ENCODE measurements around the gene MEIOSIN. TPM values are rescaled to one million over a fixed set of nuclear protein-coding genes. Genes with fewer than 3 reads are reported as not detected.
A peak's percentile ranks its signal among the peaks of the same experiment; 100 is the strongest.

The MEIOSIN gene
- total RNA-seq, 2 experiments from 2014 or later, result not detected

- CTCF ChIA-PET, result interaction anchor here (0.6 to 6.1 kb wide), 22 partner anchors 10 to 962 kb away, joined by 3 to 127 read pairs (median 5); partner anchors contain the start of genes DMWD, MYPOP and SYMPK
- H3K4me1 Mint-ChIP-seq (ENCODE audit: low read depth), result peaks cover 10% of the 10 kb centered on the region
- intact Hi-C loops (cut with micrococcal nuclease), result loop anchor here (1.0 kb wide), 6 partner anchors 23 to 247 kb away; partner anchors contain the start of genes DMWD, FBXO46, IRF2BP1 and QPCTL
Measured at GRCh38 chr19:45768984-45769782, 35.9 kb downstream of the MEIOSIN start, which contains the start of gene SIX5. TSS of gene SIX5 (minus strand) at chr19:45769252. CDS start at chr19:45768844, 408 bp downstream.

GRCh38 chr19:45769821-45770191, 36.6 kb downstream of the MEIOSIN start:
- Mint-ChIP-seq H3K4me3 (peak overlapping the region; percentile 81), H3K36me3 (ENCODE audit: low read depth) (no peaks in the 10 kb centered on the region), H3K4me1 (ENCODE audit: low read depth) (peaks cover 10% of the 10 kb centered on the region), H3K27me3 (ENCODE audit: low read depth) (peaks cover 19% of the 10 kb centered on the region), H3K9me3 (no peaks in the 10 kb centered on the region), H3K27ac (no peak overlapping the region)
- CTCF ChIA-PET, result interaction anchor here (0.6 to 6.1 kb wide), 16 partner anchors 9 to 191 kb away, joined by 3 to 127 read pairs (median 6); partner anchors contain the start of genes DMWD, MYPOP and SYMPK
- DNase-seq, result no peak
- intact Hi-C loops (cut with micrococcal nuclease), result loop anchor here (1.0 kb wide), 12 partner anchors 9 to 246 kb away; partner anchors contain the start of genes CCDC61, DMWD, FBXO46 and IRF2BP1

More at GRCh38 chr19:45768984-45769782, 35.9 kb downstream of the MEIOSIN start, which contains the start of gene SIX5:
- DNase-seq, result peak; percentile 97
- Mint-ChIP-seq H3K9me3 (no peaks in the 10 kb centered on the region), H3K27ac (no peak within 1 kb of the TSS), H3K27me3 (ENCODE audit: low read depth) (peaks cover 23% of the 10 kb centered on the region), H3K36me3 (ENCODE audit: low read depth) (no peaks in the 10 kb centered on the region), H3K4me3 (peak within 1 kb of the TSS; percentile 81)

DNA sequence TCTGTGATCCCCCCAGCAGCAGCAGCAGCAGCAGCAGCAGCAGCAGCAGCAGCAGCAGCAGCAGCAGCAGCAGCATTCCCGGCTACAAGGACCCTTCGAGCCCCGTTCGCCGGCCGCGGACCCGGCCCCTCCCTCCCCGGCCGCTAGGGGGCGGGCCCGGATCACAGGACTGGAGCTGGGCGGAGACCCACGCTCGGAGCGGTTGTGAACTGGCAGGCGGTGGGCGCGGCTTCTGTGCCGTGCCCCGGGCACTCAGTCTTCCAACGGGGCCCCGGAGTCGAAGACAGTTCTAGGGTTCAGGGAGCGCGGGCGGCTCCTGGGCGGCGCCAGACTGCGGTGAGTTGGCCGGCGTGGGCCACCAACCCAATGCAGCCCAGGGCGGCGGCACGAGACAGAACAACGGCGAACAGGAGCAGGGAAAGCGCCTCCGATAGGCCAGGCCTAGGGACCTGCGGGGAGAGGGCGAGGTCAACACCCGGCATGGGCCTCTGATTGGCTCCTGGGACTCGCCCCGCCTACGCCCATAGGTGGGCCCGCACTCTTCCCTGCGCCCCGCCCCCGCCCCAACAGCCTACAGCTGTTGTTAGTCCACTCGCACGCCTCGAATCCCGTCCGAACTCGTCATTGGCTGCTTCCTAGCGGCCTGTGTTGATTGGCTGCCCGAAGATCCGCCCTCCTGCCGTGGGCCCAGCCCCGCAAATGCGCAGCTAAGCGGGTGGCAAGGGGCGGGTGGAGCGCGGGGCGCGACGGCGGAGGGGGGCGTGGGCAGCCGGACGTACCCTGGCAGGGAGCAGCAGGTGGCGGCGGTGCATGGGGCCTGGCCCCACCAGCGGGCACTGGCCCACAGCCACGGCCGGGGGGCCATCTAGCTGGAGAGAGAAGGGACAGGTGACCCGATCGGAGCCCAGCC, 37.2 kb downstream of the MEIOSIN start:
- CTCF ChIA-PET, result interaction anchor here (0.5 to 6.1 kb wide), 13 partner anchors 9 to 1634 kb away, joined by 3 to 127 read pairs (median 5); partner anchors contain the start of genes DMPK, DMWD and MYPOP
- H3K27ac Mint-ChIP-seq, result no peak overlapping the region

DNA sequence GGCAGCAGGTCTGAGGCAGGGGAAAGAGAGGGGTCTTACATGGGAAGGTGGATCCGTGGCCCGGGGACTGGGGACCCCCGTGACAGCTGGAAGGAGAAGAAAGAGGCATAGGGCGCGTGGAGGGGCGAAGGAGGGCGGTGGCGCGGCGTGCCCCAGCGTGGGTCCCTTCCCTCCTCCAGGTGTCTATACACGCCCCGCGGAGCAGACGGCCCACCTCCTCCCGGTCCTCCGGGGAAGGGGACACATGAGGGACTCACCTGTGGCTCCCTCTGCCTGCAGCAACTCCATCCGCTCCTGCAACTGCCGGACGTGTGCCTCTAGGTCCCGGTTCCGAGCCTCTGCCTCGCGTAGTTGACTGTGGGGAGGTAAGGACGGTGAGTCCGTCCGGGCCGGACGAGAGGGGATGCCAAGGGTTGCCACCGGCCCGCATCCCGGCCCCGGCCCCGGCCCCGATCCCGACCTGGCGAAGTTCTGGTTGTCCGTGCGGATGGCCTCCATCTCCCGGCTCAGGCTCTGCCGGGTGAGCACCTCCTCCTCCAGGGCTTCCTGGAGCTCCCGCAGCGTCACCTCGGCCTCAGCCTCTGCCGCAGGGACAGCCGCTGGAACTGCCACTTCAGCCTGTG, 38.2 kb downstream of the MEIOSIN start:
- Mint-ChIP-seq H3K4me3 (peak overlapping the region; percentile 81), H3K27me3 (ENCODE audit: low read depth) (peaks cover 11% of the 10 kb centered on the region), H3K36me3 (ENCODE audit: low read depth) (no peaks in the 10 kb centered on the region), H3K9me3 (no peaks in the 10 kb centered on the region), H3K4me1 (ENCODE audit: low read depth) (peaks cover 10% of the 10 kb centered on the region), H3K27ac (no peak overlapping the region)
- intact Hi-C loops (cut with micrococcal nuclease), result no loop called here
- DNase-seq, result no peak
- CTCF ChIA-PET, result interaction anchor here (0.5 to 6.1 kb wide), 6 partner anchors 8 to 1635 kb away, joined by 3 to 127 read pairs (median 7); no protein-coding TSS in a partner anchor

More for the DNA sequence above, 37.2 kb downstream of the MEIOSIN start:
- peak; percentile 89 for DNase-seq
- Mint-ChIP-seq H3K27me3 (ENCODE audit: low read depth) (peaks cover 16% of the 10 kb centered on the region), H3K4me3 (peak overlapping the region; percentile 81), H3K36me3 (ENCODE audit: low read depth) (no peaks in the 10 kb centered on the region), H3K9me3 (no peaks in the 10 kb centered on the region), H3K4me1 (ENCODE audit: low read depth) (peaks cover 10% of the 10 kb centered on the region)
- intact Hi-C loops (cut with micrococcal nuclease), result loop anchor here (1.0 kb wide), 6 partner anchors 9 to 225 kb away; partner anchors contain the start of genes CCDC61, MYPOP and SYMPK

DNA sequence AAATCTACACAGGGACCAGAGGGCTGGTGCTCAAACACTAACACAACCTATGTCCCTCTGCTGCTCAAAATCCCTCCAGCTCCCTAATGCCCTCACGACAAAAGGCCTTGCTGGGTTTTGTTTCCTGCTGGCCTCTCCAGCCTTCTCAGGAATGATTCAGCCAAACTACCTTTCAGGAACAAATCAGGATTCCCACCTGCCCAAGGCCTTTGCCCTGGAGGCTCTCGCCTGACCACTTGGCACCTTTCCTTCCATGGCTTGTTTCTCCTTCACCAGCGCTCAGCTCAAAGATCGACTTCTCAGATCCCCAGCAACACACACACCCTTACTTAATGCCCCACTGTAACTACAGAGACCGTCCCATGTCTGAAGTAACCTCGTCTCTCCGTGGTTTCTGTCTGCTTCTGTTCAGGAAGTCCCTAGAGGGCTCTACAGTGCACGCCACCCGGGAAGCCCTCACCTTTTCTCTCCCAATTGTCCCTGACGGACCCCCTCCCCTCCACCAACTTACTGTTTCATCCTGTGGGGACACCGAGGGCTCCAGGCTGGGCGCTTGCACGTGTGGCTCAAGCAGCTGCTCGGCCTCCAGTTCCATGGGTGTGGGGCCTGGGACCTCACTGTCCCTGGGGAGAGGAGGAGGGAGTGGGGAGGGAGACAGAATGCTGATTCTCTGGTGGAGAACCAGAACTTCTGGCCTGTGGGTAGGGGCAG, 39.0 kb downstream of the MEIOSIN start:
- intact Hi-C loops (cut with micrococcal nuclease), result no loop called here
- H3K27ac Mint-ChIP-seq, result no peak overlapping the region
- no peaks in the 10 kb centered on the region for H3K9me3 Mint-ChIP-seq
- CTCF ChIA-PET, result interaction anchor here (2.5 to 6.1 kb wide), 2 partner anchors 27 to 45 kb away, joined by 9 to 127 read pairs; no protein-coding TSS in a partner anchor
- peaks cover 12% of the 10 kb centered on the region for H3K27me3 Mint-ChIP-seq (ENCODE audit: low read depth)
- no peak for DNase-seq
- peaks cover 4% of the 10 kb centered on the region for H3K36me3 Mint-ChIP-seq (ENCODE audit: low read depth)
- H3K4me1 Mint-ChIP-seq (ENCODE audit: low read depth), result peaks cover 8% of the 10 kb centered on the region
- H3K4me3 Mint-ChIP-seq, result no peak overlapping the region

GRCh38 chr19:45772912-45773311, 39.7 kb downstream of the MEIOSIN start:
- H3K4me3 Mint-ChIP-seq, result no peak overlapping the region
- H3K27ac Mint-ChIP-seq, result no peak overlapping the region
- CTCF ChIA-PET, result interaction anchor here (0.5 to 6.1 kb wide), 2 partner anchors 27 to 187 kb away, joined by 4 to 127 read pairs; no protein-coding TSS in a partner anchor
- peaks cover 10% of the 10 kb centered on the region for H3K27me3 Mint-ChIP-seq (ENCODE audit: low read depth)
- intact Hi-C loops (cut with micrococcal nuclease), result no loop called here
- no peaks in the 10 kb centered on the region for H3K9me3 Mint-ChIP-seq
- peaks cover 5% of the 10 kb centered on the region for H3K4me1 Mint-ChIP-seq (ENCODE audit: low read depth)
- peaks cover 6% of the 10 kb centered on the region for H3K36me3 Mint-ChIP-seq (ENCODE audit: low read depth)
- no peak for DNase-seq

- DNase-seq, result no peak
- CTCF ChIA-PET, result interaction anchor here (0.5 to 6.1 kb wide), 3 partner anchors 26 to 188 kb away, joined by 4 to 127 read pairs (median 4); no protein-coding TSS in a partner anchor
- intact Hi-C loops (cut with micrococcal nuclease), result no loop called here
- Mint-ChIP-seq H3K36me3 (ENCODE audit: low read depth) (peaks cover 6% of the 10 kb centered on the region), H3K27ac (no peak overlapping the region), H3K27me3 (ENCODE audit: low read depth) (peaks cover 9% of the 10 kb centered on the region), H3K4me3 (no peak overlapping the region), H3K9me3 (no peaks in the 10 kb centered on the region), H3K4me1 (ENCODE audit: low read depth) (peaks cover 6% of the 10 kb centered on the region)
Measured at GRCh38 chr19:45773384-45773783, 40.1 kb downstream of the MEIOSIN start.

- Mint-ChIP-seq H3K36me3 (ENCODE audit: low read depth) (peaks cover 6% of the 10 kb centered on the region), H3K27me3 (ENCODE audit: low read depth) (peaks cover 19% of the 10 kb centered on the region), H3K9me3 (no peaks in the 10 kb centered on the region), H3K27ac (no peak overlapping the region), H3K4me1 (ENCODE audit: low read depth) (peaks cover 14% of the 10 kb centered on the region), H3K4me3 (no peak overlapping the region)
- intact Hi-C loops (cut with micrococcal nuclease), result no loop called here
- CTCF ChIA-PET, result no interaction called here
- no peak for DNase-seq
Measured at GRCh38 chr19:45774765-45775164, 41.5 kb downstream of the MEIOSIN start.

DNA sequence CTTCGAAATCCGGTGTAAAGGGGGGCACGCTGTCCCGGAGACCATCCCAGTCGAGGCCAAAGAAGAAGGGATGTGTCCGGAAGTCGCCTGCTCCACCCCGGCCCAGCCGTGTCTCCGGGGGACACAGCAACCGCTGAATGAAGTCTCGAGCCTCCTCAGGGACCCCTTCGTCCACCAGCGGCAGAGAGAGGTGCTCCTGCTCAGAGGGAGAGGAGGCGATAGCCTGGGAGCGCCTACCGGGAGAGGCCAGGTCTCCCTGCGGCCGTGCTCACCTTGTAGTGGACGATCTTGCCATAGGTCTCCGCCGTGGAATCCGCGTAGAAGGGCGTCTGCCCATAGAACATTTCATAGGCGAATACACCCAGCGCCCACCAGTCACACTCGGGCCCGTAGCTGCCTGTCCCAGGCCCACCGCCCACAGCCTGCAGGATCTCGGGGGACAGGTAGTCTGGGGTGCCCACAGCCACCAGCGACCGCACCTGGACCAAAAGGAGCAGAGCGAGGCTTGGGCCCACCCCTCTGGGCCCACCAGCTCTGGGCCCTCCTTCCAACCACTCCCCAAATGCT, 44.2 kb downstream of the MEIOSIN start:
- no peak overlapping the region for H3K4me3 Mint-ChIP-seq
- H3K4me1 Mint-ChIP-seq (ENCODE audit: low read depth), result peaks cover 13% of the 10 kb centered on the region
- H3K27ac Mint-ChIP-seq, result no peak overlapping the region
- CTCF ChIA-PET, result interaction anchor here (0.5 to 1.1 kb wide), 3 partner anchors 16 to 22 kb away, joined by 3 to 7 read pairs (median 4); partner anchors contain the start of gene DMWD
- peaks cover 29% of the 10 kb centered on the region for H3K27me3 Mint-ChIP-seq (ENCODE audit: low read depth)
- no peak for DNase-seq
- intact Hi-C loops (cut with micrococcal nuclease), result no loop called here
- no peaks in the 10 kb centered on the region for H3K9me3 Mint-ChIP-seq
- peaks cover 6% of the 10 kb centered on the region for H3K36me3 Mint-ChIP-seq (ENCODE audit: low read depth)

- CTCF ChIA-PET, result interaction anchor here (0.5 to 0.7 kb wide), 2 partner anchors 20 to 21 kb away, joined by 3 to 7 read pairs; no protein-coding TSS in a partner anchor
- peaks cover 6% of the 10 kb centered on the region for H3K36me3 Mint-ChIP-seq (ENCODE audit: low read depth)
- no peak for DNase-seq
- H3K4me1 Mint-ChIP-seq (ENCODE audit: low read depth), result peaks cover 13% of the 10 kb centered on the region
- no peak overlapping the region for H3K27ac Mint-ChIP-seq
- H3K4me3 Mint-ChIP-seq, result no peak overlapping the region
- H3K27me3 Mint-ChIP-seq (ENCODE audit: low read depth), result peaks cover 29% of the 10 kb centered on the region
- no peaks in the 10 kb centered on the region for H3K9me3 Mint-ChIP-seq
- intact Hi-C loops (cut with micrococcal nuclease), result no loop called here
Measured at GRCh38 chr19:45778010-45778661, 44.9 kb downstream of the MEIOSIN start.

All from activated naive CD4-positive, alpha-beta T cell treated with anti-CD3 and anti-CD28 coated beads for 36 hours (primary cell).